Adrenal gland (tissue), 12 donors: ENCODE data around the gene DKKL1. TPM values are rescaled to one million over a fixed set of nuclear protein-coding genes. Genes with fewer than 3 reads are reported as not detected.
"Not testable (repeated sequence)": the region's sequence is repeated elsewhere in the genome, so short reads cannot be mapped to it uniquely, and the experiment has no call there.

Experiments used
- DNase-seq, 7 donors: peaks; one replicate each; pipeline ENCODE4 v3.0.0-alpha.2; 2019 to 2020
- H3K27ac ChIP-seq, 5 donors: fragments of 200-600 bp; sonication (generic) in 4 of 5; 1 replicate in 3 of 5; 2 replicates in 2 of 5; pipeline versions ENCODE4 v1.5.1 to v1.8.0; 2016 to 2020; ENCODE audit warnings: mild to moderate bottlenecking in 1 of 5
- H3K27me3 ChIP-seq: fragments of 200-600 bp; 2 replicates; pipeline ENCODE4 v1.8.0; 2021
- H3K36me3 ChIP-seq, 2 donors: fragments of 200-600 bp; replicated peaks in 1 of 2; 1 replicate in 1 of 2; 2 replicates in 1 of 2; pipeline versions ENCODE4 v1.5.1 to v1.8.0; 2018 to 2022
- H3K4me1 ChIP-seq, 2 donors: fragments of 200-600 bp; replicated peaks in 1 of 2; 1 replicate in 1 of 2; 2 replicates in 1 of 2; pipeline versions ENCODE4 v1.5.1 to v1.8.0; 2018 to 2021
- H3K4me3 ChIP-seq, 4 donors: fragments of 200-600 bp; sonication (generic) in 3 of 4; one replicate each; pipeline ENCODE4 v1.5.1; 2016 to 2018
- H3K9me3 ChIP-seq, 3 donors: fragments of 200-600 bp; sonication (generic) in 1 of 3; replicated peaks in 1 of 3; 1 replicate in 2 of 3; 2 replicates in 1 of 3; pipeline versions ENCODE4 v1.5.1 to v1.8.0; 2016 to 2021
- CTCF ChIP-seq, 6 experiments: fragments of 450-650 bp in 4 of 6; fragments of 200-600 bp in 2 of 6; sonication (generic) in 1 of 6; IDR thresholded peaks; 1 replicate in 5 of 6; 2 replicates in 1 of 6; pipeline versions ENCODE4 v1.5.1 to v1.8.0; 2016 to 2021; ENCODE audit warnings: antibody characterized with exemption in 6 of 6, mild to moderate bottlenecking in 2 of 6, moderate library complexity in 1 of 6
- POLR2A ChIP-seq, 2 donors: fragments of 450-650 bp; IDR thresholded peaks; one replicate each; pipeline ENCODE4 v1.6.1; 2017; ENCODE audit warnings: antibody characterized with exemption in 2 of 2, mild to moderate bottlenecking in 2 of 2, moderate library complexity in 1 of 2
- WGBS, 4 donors: extraction: QIAGEN DNeasy Blood & Tissue Kit in 2 of 4; methylation state at CpG; one replicate each; pipeline versions ENCODE4 v1.1.5 to v1.1.7; 2013 to 2017; 5-methylcytosine and 5-hydroxymethylcytosine counted together
- intact Hi-C, 2 donors: fragments of 100-400 bp; cut with DNase I; formaldehyde crosslinking; loops; one replicate each; pipeline versions ENCODE4 v1.14.1 to v1.15.0; 2022 to 2023
- polyA plus RNA-seq, 3 donors: library from polyadenylated mRNA; stranded (reverse); fragments of 200-250 nt in 2 of 3; fragments of 350-450 nt in 1 of 3; fragmentation: Illumina TruSeq in 1 of 3; extraction: RNeasy Lipid Tissue Mini Kit (QIAGEN cat#74804) in 1 of 3; gene quantifications; one replicate each; pipeline ENCODE4 v1.2.3, GENCODE V29; 2013 to 2014
- total RNA-seq, 9 donors: library from RNA; depleted of rRNA in 4 of 9; stranded (reverse); fragments of >200 nt in 4 of 9; fragments of 120-200 nt in 1 of 9; fragmentation: NEBNext Ultra II Directional in 1 of 9; extraction: Animal tissue kit (Norgen Biotek cat#: 25700) in 1 of 9; gene quantifications; one replicate each; pipeline versions ENCODE4 v1.1.0 to v1.2.4, GENCODE V29; 2013 to 2023
- donor health status: healthy with polysubstance abuse.
- donor health status: Bipolar disorder and iron deficiency.
- donor health status: DM: yes; HTN: yes; CAD: no.
- donor health status: DM: no; HTN: no; CAD: no.
- donor health status: DM: no; HTN: no; CAD: no.
- donor health status: DM: yes; HTN: yes; CAD: no.

The DKKL1 gene
- total and polyA plus RNA-seq, 12 donors: 0.28 to 0.56 (median 0.44) TPM; not detected in 6

GRCh38 chr19:49324801-49325576 is 38.7 kb upstream of the DKKL1 start, which contains the start of gene SLC6A16:
TSS of gene SLC6A16 (minus strand) at chr19:49325191. CDS start at chr19:49311347, 13,844 bp downstream.
- Histone ChIP-seq H3K4me1 (no peaks in the 10 kb centered on the region), H3K9me3 (no peaks in the 10 kb centered on the region), H3K36me3 (no peaks in the 10 kb centered on the region), H3K4me3 (no peak within 1 kb of the TSS), H3K27me3 (no peaks in the 10 kb centered on the region), H3K27ac (no peak within 1 kb of the TSS)
- intact Hi-C loops: no loop called here
- TF ChIP-seq CTCF (IDR thresholded peaks at IDR 0.05): no peak
- no peak for TF ChIP-seq POLR2A (IDR thresholded peaks at IDR 0.05)
- peak in 1 of 7 donors; percentile 10 for DNase-seq
- WGBS, 4 donors: 91 to 94% (median 92%) methylated on average over 29 to 38 of the region's 38 CpGs

GRCh38 chr19:49325756-49326155 is 37.9 kb upstream of the DKKL1 start:
- H3K4me1 ChIP-seq, H3K27me3 ChIP-seq, H3K36me3 ChIP-seq, intact Hi-C loops, H3K4me3 ChIP-seq, H3K27ac ChIP-seq, H3K9me3 ChIP-seq: not testable (repeated sequence)
- DNase-seq: peak in 1 of 7 donors; percentile 1
- 86 to 93% (median 89%) methylated on average over 13 of the region's 13 CpGs for WGBS, 4 donors

GRCh38 chr19:49326165-49326704 is 37.4 kb upstream of the DKKL1 start:
- no peaks in the 10 kb centered on the region for H3K27me3 ChIP-seq
- intact Hi-C loops: no loop called here
- H3K9me3 ChIP-seq: no peaks in the 10 kb centered on the region
- DNase-seq: no peak
- H3K4me1 ChIP-seq: no peaks in the 10 kb centered on the region
- H3K4me3 ChIP-seq: no peak overlapping the region
- no peak overlapping the region for H3K27ac ChIP-seq
- no peaks in the 10 kb centered on the region for H3K36me3 ChIP-seq
- TF ChIP-seq POLR2A (IDR thresholded peaks at IDR 0.05): no peak
- TF ChIP-seq CTCF (IDR thresholded peaks at IDR 0.05): no peak
- 77 to 87% (median 84%) methylated on average over 3 of the region's 3 CpGs for WGBS, 4 donors

GRCh38 chr19:49327878-49328544 is 35.7 kb upstream of the DKKL1 start:
- no peaks in the 10 kb centered on the region for H3K27me3 ChIP-seq
- 32 to 61% (median 44%) methylated on average over 2 of the region's 2 CpGs for WGBS, 4 donors
- no peaks in the 10 kb centered on the region for H3K9me3 ChIP-seq
- DNase-seq: peak in 3 of 7 donors; percentile 6 to 49 (median 17)
- intact Hi-C loops: no loop called here
- H3K4me3 ChIP-seq: no peak overlapping the region
- H3K36me3 ChIP-seq: no peaks in the 10 kb centered on the region
- no peaks in the 10 kb centered on the region for H3K4me1 ChIP-seq
- TF ChIP-seq POLR2A (IDR thresholded peaks at IDR 0.05): no peak
- TF ChIP-seq CTCF (IDR thresholded peaks at IDR 0.05): peak; percentile 34 to 58 (median 53)
- no peak overlapping the region for H3K27ac ChIP-seq
